C1 segment of cervical spinal cord (tissue), 14 donors: ENCODE measurements around the gene SERPINF2.
"Not testable (repeated sequence)": the region's sequence is repeated elsewhere in the genome, so short reads cannot be mapped to it uniquely, and the experiment has no call there.

ENCODE experiments used
- DNase-seq, 14 donors: peaks; one replicate each; lab custom pipeline; 2025; lab: John Stamatoyannopoulos, UW

Gene SERPINF2

GRCh38 chr17:1742371-1743087 lies at the start of gene SERPINF2:
TSS of gene SERPINF2 (plus strand) at chr17:1742871. CDS start at chr17:1744996, 2,125 bp downstream.
- DNase-seq, result no peak

DNA sequence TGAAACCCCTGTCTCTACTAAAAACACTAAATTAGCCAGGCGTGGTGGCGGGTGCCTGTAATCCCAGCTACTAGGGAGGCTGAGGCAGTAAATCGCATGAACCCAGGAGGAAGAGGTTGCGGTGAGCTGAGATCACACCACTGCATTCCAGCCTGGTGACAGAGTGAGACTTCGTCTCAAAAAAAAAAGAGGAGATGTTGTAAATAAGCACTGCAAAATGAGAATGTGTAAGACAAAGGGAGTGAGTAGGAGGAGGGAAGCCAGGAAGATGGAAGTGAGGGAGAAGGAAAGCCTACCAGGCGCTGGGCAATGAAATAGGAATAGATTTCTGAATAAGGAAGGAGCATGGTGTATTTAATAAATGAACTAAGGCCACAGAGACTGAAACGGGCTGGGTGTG lies 49.3 kb upstream of the SERPINF2 start:
- DNase-seq, result no peak

GRCh38 chr17:1695365-1695764 lies 47.3 kb upstream of the SERPINF2 start:
- no peak for DNase-seq

DNA sequence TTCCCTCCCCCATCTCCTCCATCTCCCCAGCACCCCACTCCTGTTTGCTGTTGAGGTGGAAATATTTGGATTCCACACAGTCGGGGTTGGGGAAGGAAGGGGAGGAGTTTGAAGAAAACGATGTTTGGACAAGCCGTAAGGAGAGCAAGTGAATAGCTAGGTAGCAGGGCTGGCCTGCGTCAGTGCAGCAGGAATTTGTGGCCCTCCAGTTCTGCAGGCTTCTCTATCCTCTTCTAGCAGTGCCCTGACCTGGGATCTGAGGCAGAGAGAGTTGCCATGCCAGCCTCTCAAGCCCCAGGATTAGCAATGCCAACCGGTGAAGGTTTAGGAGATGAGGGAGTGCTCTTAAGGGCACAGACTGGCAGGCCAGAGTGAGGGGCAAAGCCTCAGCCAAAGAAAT lies 45.0 kb upstream of the SERPINF2 start:
- DNase-seq, result no peak

DNA sequence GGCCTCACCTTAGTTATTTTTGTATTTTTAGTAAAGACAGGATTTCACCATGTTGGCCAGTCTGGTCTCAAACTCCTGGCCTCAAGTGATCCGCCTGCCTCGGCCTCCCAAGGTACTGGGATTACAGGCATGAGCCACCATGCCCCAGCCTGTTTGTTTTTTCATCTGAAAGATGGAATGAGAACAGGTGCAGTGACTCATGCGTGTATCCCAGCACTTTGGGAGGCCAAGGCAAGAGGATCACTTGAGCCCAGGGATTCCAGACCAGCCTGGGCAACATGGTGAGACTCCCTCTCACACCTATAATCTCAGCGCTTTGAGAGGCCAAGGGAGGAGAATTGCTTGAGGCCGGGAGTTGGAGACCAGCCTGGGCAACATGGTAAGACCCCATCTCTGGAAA lies 42.8 kb upstream of the SERPINF2 start:
- DNase-seq, result not testable (repeated sequence)

GRCh38 chr17:1703063-1703462 lies 39.6 kb upstream of the SERPINF2 start:
- DNase-seq, result no peak

GRCh38 chr17:1705004-1705403 lies 37.7 kb upstream of the SERPINF2 start:
- DNase-seq, result no peak

- no peak for DNase-seq
These were observed 35.6 kb upstream of the SERPINF2 start for GRCh38 chr17:1707107-1707506.

DNA sequence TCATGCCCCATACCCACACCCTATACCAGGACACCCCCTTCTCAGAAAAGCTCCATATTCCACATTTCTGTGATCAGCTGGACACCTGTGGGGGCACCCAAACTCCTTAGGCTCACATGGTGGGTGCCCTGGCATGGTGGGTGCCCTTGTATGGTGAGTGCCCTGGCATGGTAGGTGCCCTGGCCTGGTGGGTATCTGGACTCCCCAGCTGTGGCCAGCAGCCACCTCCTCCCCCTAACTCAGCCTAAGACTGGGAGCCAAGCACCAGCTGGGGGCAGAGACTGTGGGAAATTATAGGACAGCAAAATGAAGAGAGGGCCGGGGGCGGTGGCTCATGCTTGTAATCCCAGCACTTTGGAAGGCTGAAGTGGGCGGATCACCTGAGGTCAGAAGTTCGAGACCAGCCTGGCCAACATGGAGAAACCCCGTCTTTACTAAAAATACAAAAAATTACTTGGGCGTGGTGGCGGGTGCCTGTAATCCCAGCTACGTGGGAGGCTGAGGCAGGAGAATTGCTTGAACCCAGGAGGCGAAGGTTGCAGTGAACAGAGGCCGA lies 33.8 kb upstream of the SERPINF2 start:
- not testable (repeated sequence) for DNase-seq

GRCh38 chr17:1709403-1709951 lies 33.2 kb upstream of the SERPINF2 start:
- no peak for DNase-seq

- peak in 1 of 14 donors; percentile 47 for DNase-seq
These were observed 32.5 kb upstream of the SERPINF2 start, which contains the start of gene TLCD2 for GRCh38 chr17:1709971-1710806. TSS of gene TLCD2 (minus strand) at chr17:1710377. CDS start at chr17:1710242, 135 bp downstream.

DNA sequence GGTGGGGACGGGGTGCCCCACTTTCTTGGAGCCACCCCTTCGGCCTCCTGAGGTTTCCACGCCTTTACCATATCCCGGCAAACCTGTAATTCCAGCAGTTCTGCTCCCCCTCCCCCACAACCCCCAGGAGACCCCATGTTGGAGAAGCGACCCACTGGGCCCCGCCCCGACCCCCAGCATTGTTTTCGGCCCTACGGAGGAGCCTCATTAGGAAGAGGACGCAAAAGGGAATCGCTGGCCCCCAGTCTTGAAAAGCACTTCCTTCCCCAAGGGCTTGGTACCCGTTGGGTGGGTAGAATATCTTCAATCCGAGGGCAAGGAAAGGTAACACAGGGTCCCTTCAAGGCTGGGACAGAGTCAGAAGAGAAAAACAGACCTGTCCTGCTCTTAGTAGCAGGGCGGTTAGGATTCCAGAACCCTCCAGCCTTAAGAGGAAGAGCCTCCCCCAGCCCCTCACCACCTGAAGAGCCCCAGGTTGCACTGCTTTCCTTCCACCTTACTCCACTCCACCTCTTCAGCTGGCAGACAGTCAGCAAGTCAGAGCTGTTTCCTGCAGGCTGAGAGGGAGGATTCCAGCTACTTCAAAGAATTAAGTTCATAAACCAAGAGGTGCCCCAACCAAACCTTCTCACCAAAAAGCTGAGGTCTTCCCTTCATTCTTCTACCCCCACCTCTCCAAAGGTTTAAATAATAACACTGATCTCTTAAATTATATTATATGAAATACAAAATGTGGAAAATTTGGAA lies 31.7 kb upstream of the SERPINF2 start:
- no peak for DNase-seq

GRCh38 chr17:1711804-1712203 lies 30.9 kb upstream of the SERPINF2 start:
- no peak for DNase-seq

GRCh38 chr17:1712271-1712670 lies 30.4 kb upstream of the SERPINF2 start:
- no peak for DNase-seq

GRCh38 chr17:1713160-1713877 lies 29.4 kb upstream of the SERPINF2 start:
- no peak for DNase-seq

DNA sequence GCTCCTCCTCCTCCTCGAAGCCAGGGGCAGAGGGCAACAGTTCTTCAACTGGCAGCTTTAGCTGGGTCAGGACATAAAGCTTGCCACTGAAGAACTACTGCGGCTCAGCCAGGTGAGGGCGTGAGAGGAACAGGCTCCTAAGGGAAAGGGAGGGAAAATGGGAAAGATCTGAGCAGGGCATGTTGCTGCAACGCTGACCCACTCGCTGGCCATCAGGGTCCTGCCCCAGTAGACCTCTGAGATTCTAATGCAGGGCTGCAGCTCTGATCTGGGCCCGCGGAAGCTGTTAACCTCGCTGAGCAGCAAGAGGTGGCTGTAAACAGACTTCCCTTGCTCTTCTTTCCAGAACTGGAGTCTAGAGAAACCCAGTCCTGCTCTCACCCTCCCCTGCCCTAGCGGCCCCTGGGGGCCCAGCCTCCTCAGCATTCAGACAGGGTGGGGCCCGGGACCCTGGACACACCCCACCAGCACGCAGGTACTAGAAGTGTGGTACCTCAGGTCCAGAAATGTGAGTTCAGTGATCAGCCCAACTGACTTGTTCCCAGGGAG lies 28.7 kb upstream of the SERPINF2 start:
- DNase-seq, result no peak

- DNase-seq, result peak in 11 of 14 donors; percentile 10 to 89 (median 62)
These were observed 28.2 kb upstream of the SERPINF2 start for GRCh38 chr17:1714427-1714979.

DNA sequence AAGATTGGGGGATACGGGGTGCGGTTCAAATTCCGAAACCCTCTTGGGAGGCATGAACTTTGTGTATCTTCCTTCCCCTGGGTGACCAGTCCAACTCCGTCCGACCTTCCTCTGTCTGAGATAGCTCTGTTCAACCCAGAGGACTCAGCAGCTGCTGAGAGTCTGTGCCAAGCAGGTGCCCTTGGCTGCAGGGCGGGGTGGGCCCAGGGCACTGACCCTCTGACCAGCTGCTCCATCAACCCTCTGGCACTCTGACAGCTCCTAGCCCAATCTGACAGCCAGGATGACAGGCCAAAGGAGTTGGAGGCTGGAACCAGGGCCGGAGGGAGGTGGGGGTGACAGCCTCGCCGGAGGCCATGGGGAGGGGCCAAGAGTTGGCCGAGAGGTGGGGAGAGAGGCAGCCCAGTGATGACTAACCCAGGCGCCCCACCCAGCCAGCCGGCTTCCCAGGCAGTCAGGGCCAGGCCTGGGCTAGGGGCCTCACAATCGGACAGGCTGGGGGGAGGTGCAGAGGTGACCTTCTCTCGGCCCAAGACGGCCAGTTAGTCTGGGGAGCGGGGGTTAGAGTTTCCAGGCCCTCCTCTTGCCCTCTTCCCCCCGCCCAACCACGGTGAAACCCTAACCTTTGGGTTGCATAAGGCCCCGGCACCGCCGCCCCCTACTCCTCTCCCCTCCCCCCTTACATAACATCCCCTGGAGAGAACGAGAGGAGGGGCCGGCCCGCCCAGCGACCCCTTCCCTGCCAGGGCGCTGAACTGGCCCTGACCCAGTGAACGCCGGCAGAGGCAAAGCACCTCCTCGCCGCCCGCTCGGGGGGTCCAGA lies 27.5 kb upstream of the SERPINF2 start:
- peak in 10 of 14 donors; percentile 23 to 87 (median 58) for DNase-seq

GRCh38 chr17:1715803-1716075 lies 26.9 kb upstream of the SERPINF2 start:
- no peak for DNase-seq
